K562 (cell line): ENCODE data around the gene RHBDF2. TPM values are rescaled to one million over a fixed set of nuclear protein-coding genes. Genes with fewer than 3 reads are reported as not detected.

Source experiments
- ARID2 ChIP-seq: fragments of 450-650 bp; IDR thresholded peaks from 2 replicates; pipeline ENCODE4 v1.6.1; 2017; ENCODE audit warnings: antibody characterized with exemption, mild to moderate bottlenecking
- DIDO1 ChIP-seq: fragments of 450-650 bp; IDR thresholded peaks from 2 replicates; pipeline ENCODE4 v1.6.1; 2016; ENCODE audit warnings: low read depth, missing biosample characterization, missing genetic modification characterization
- EGR1 ChIP-seq: fragments of 450-650 bp; conservative IDR thresholded peaks from 2 replicates; pipeline ENCODE4 v1.6.1; 2017; ENCODE audit warnings: mild to moderate bottlenecking
- GATAD2B ChIP-seq: fragments of 450-650 bp; IDR thresholded peaks from 2 replicates; pipeline ENCODE4 v1.6.1; 2017; ENCODE audit warnings: mild to moderate bottlenecking, borderline replicate concordance
- HDGF ChIP-seq: fragments of 450-650 bp; IDR thresholded peaks from 2 replicates; pipeline ENCODE4 v1.6.1; 2016
- KDM1A ChIP-seq, 2 experiments: fragments of 450-650 bp; IDR thresholded peaks; 2 replicates each; pipeline ENCODE4 v1.6.1; 2016; ENCODE audit warnings: mild to moderate bottlenecking in 2 of 2
- NKRF ChIP-seq: fragments of 450-650 bp; IDR thresholded peaks from 2 replicates; pipeline ENCODE4 v1.6.1; 2016; ENCODE audit warnings: borderline replicate concordance
- PRDM10 ChIP-seq: fragments of 450-650 bp; IDR thresholded peaks from 2 replicates; pipeline ENCODE4 v1.6.1; 2018; ENCODE audit not compliant: partially characterized antibody
- PYGO2 ChIP-seq: fragments of 450-650 bp; IDR thresholded peaks from 2 replicates; pipeline ENCODE4 v1.6.1; 2016; ENCODE audit warnings: mild to moderate bottlenecking, missing genetic modification characterization, moderate library complexity, missing compliant biosample characterization
- SMARCA4 ChIP-seq: fragments of 450-650 bp; IDR thresholded peaks from 2 replicates; pipeline ENCODE4 v1.6.1; 2016
- SRF ChIP-seq, 2 experiments: fragments of 250-450, 450-650 bp in 1 of 2; sonication (Bioruptor Pico) in 1 of 2; sonication (generic) in 1 of 2; formaldehyde crosslinking; IDR thresholded peaks; 2 replicates each; pipeline versions ENCODE4 v1.5.0 to v1.5.1; 2020 to 2022; ENCODE audit warnings: mild to moderate bottlenecking in 1 of 2, missing genetic modification reagents in 1 of 2
- ZEB2 ChIP-seq: fragments of 450-650 bp; IDR thresholded peaks from 2 replicates; pipeline ENCODE4 v1.6.1; 2016
- ZNF3 ChIP-seq: fragments of 250-450 bp; sonication (Bioruptor Pico); IDR thresholded peaks from 2 replicates; pipeline ENCODE4 v1.5.0; 2021; ENCODE audit warnings: mild to moderate bottlenecking, moderate library complexity
- ZNF407 ChIP-seq: fragments of 450-650 bp; IDR thresholded peaks from 2 replicates; pipeline ENCODE4 v1.6.1; 2016; ENCODE audit warnings: low read depth
- ZNF707 ChIP-seq: fragments of 250-450 bp; sonication (Bioruptor Pico); conservative IDR thresholded peaks from 2 replicates; pipeline ENCODE4 v1.8.0; 2022; ENCODE audit warnings: inconsistent platforms, mild to moderate bottlenecking, moderate library complexity
- polyA plus RNA-seq, 8 experiments: library from polyadenylated mRNA; depleted of rRNA in 4 of 8; stranded (reverse) in 5 of 8; unstranded in 3 of 8; fragments of >200 nt; fragmentation: Nextera tagmentation in 2 of 8; fragmentation: Illumina TruSeq in 1 of 8; extraction: Ambion mirVana in 2 of 8; extraction: Trizol in 1 of 8; gene quantifications; 2 replicates each; pipeline versions ENCODE4 v1.2.1 to v1.2.3, GENCODE V29; 2011 to 2014; ENCODE audit warnings: inconsistent platforms in 1 of 8, missing spikeins in 1 of 8
- total RNA-seq, 7 experiments: library from RNA; depleted of rRNA in 6 of 7; stranded (reverse); fragments of >200 nt in 6 of 7; fragmentation: Illumina TruSeq in 2 of 7; extraction: Trizol in 2 of 7; gene quantifications; 2 replicates each; pipeline versions ENCODE4 v1.2.1 to v1.2.3, GENCODE V29; 2011 to 2021; ENCODE audit warnings: low replicate concordance in 1 of 7

Gene RHBDF2
- total and polyA plus RNA-seq, 9 of the 15 experiments (the other 6 are each of a cell fraction or from before 2014, with no cell fraction given), result 0.04 to 2.8 (median 1.1) TPM

GRCh38 chr17:76547642-76548202 is 46.5 kb upstream of the RHBDF2 start (continued):
- 0 out of 2 replicates have a peak, but pooled peaks have one; percentile 55 for TF ChIP-seq DIDO1 (tag)
- TF ChIP-seq SMARCA4, result 0 out of 2 replicates have a peak, but pooled peaks have one; percentile 24
- 0 out of 2 replicates have a peak, but pooled peaks have one; percentile 12 for TF ChIP-seq EGR1
- TF ChIP-seq GATAD2B, result no peak
- 0 out of 2 replicates have a peak, but pooled peaks have one; percentile 21 for TF ChIP-seq ZEB2
- TF ChIP-seq PRDM10, result peak; percentile 20
- peak; percentile 72 for TF ChIP-seq NKRF
- no peak for TF ChIP-seq ZNF3 (CRISPR knock-in tag)
- no peak for TF ChIP-seq PYGO2 (tag)
- peak; percentile 98; the same call in 1 of the 2 replicates for TF ChIP-seq HDGF
- peak; percentile 58; the same call in 1 of the 2 replicates for TF ChIP-seq ZNF407
- 0 out of 2 replicates have a peak, but pooled peaks have one; percentile 26 for TF ChIP-seq ARID2
- peak in 1 of 2 experiments; percentile 65; a peak in 2 of 4 replicates for TF ChIP-seq KDM1A (IDR thresholded peaks at IDR 0.05)
- no peak for TF ChIP-seq ZNF707 (CRISPR knock-in tag)
- no peak for TF ChIP-seq SRF (CRISPR knock-in tag; IDR thresholded peaks at IDR 0.05)
